Thyroid gland (tissue), 4 donors: Measurements from ENCODE around the gene CEP131.

Experiments
- CTCF ChIP-seq, 6 experiments: fragments of 200-600 bp in 3 of 6; fragments of 450-650 bp in 3 of 6; sonication (generic) in 3 of 6; IDR thresholded peaks; one replicate each; pipeline ENCODE4 v1.5.1; 2016 to 2019; ENCODE audit warnings: antibody characterized with exemption in 6 of 6, mild to moderate bottlenecking in 2 of 6, inconsistent platforms in 1 of 6, moderate library complexity in 1 of 6
- POLR2A ChIP-seq, 2 donors: fragments of 450-650 bp; IDR thresholded peaks; one replicate each; pipeline ENCODE4 v1.6.1; 2017; ENCODE audit warnings: antibody characterized with exemption in 2 of 2, mild to moderate bottlenecking in 2 of 2, moderate library complexity in 1 of 2

GRCh38 chr17:81228834-81229665 is 6.3 kb upstream of the CEP131 start:
- TF ChIP-seq POLR2A (IDR thresholded peaks at IDR 0.05): no peak
- TF ChIP-seq CTCF (IDR thresholded peaks at IDR 0.05): no peak
